Astrocyte (in vitro differentiated cells and primary cell): ENCODE data around the gene CLHC1. TPM values are rescaled to one million over a fixed set of nuclear protein-coding genes. Genes with fewer than 3 reads are reported as not detected.
"Not testable (repeated sequence)": the region's sequence is repeated elsewhere in the genome, so short reads cannot be mapped to it uniquely, and the experiment has no call there.

Experiments used
- DNase-seq: peaks from one replicate; pipeline ENCODE4 v3.0.0-alpha.2; 2010; ENCODE audit warnings: low read depth
- FAIRE-seq: peaks from 2 replicates; lab custom pipeline; 2011; peaks lifted over from hg19 to GRCh38; lab: Jason Lieb, UNC
- H2AFZ ChIP-seq: 2 replicates; pipeline ENCODE4 v1.6.0; 2012; ENCODE audit warnings: low read depth, low read length, inconsistent platforms
- H3K27ac ChIP-seq: 2 replicates; pipeline ENCODE4 v1.5.1; 2011; ENCODE audit warnings: low read depth, low read length, inconsistent platforms
- H3K27me3 ChIP-seq: 2 replicates; pipeline ENCODE4 v1.6.0; 2011; ENCODE audit warnings: low read length, inconsistent platforms; ENCODE audit not compliant: insufficient read depth
- H3K36me3 ChIP-seq: 2 replicates; pipeline ENCODE4 v1.5.1; 2011; ENCODE audit warnings: low read length, inconsistent platforms; ENCODE audit not compliant: insufficient read depth
- H3K4me1 ChIP-seq: 2 replicates; pipeline ENCODE4 v1.5.1; 2011; ENCODE audit warnings: low read length, inconsistent platforms; ENCODE audit not compliant: insufficient read depth
- H3K4me2 ChIP-seq: 2 replicates; pipeline ENCODE4 v1.6.0; 2012; ENCODE audit warnings: low read length, inconsistent platforms
- H3K4me3 ChIP-seq: 2 replicates; pipeline ENCODE4 v1.5.1; 2011; ENCODE audit warnings: low read depth, mild to moderate bottlenecking, low read length, inconsistent platforms; ENCODE audit not compliant: insufficient read depth
- H3K79me2 ChIP-seq: 2 replicates; pipeline ENCODE4 v1.6.0; 2012; ENCODE audit warnings: mild to moderate bottlenecking, low read length, inconsistent platforms; ENCODE audit not compliant: insufficient read depth
- H3K9ac ChIP-seq: 2 replicates; pipeline ENCODE4 v1.6.0; 2012; ENCODE audit warnings: mild to moderate bottlenecking, low read length, inconsistent platforms
- H3K9me3 ChIP-seq: 2 replicates; pipeline ENCODE4 v1.5.1; 2012; ENCODE audit warnings: low read depth, mild to moderate bottlenecking, low read length, inconsistent platforms; ENCODE audit not compliant: insufficient read depth
- H4K20me1 ChIP-seq: 2 replicates; pipeline ENCODE4 v1.6.0; 2012; ENCODE audit warnings: low read length, inconsistent platforms; ENCODE audit not compliant: insufficient read depth
- H3K27ac Mint-ChIP-seq: one replicate; pipeline ENCODE4 v1.8.0; 2021; ENCODE audit warnings: mild to moderate bottlenecking, mixed read lengths; ENCODE audit not compliant: unreplicated experiment
- H3K27me3 Mint-ChIP-seq: one replicate; pipeline ENCODE4 v1.8.0; 2021; ENCODE audit warnings: low read depth, mixed read lengths; ENCODE audit not compliant: unreplicated experiment
- H3K36me3 Mint-ChIP-seq: one replicate; pipeline ENCODE4 v1.8.0; 2021; ENCODE audit warnings: low read depth, mixed read lengths; ENCODE audit not compliant: unreplicated experiment
- H3K4me1 Mint-ChIP-seq: one replicate; pipeline ENCODE4 v1.8.0; 2021; ENCODE audit warnings: low read depth, mixed read lengths; ENCODE audit not compliant: unreplicated experiment
- H3K4me3 Mint-ChIP-seq: one replicate; pipeline ENCODE4 v1.8.0; 2021; ENCODE audit warnings: mild to moderate bottlenecking, moderate library complexity, mixed read lengths; ENCODE audit not compliant: unreplicated experiment
- H3K9me3 Mint-ChIP-seq: one replicate; pipeline ENCODE4 v1.8.0; 2021; ENCODE audit warnings: mild to moderate bottlenecking, mixed read lengths; ENCODE audit not compliant: unreplicated experiment
- EZH2 ChIP-seq: IDR thresholded peaks from 2 replicates; pipeline ENCODE4 v1.6.1; 2012; ENCODE audit warnings: mild to moderate bottlenecking, low read length, inconsistent platforms; ENCODE audit not compliant: insufficient read depth
- total RNA-seq: library from RNA; stranded (reverse); gene quantifications from 2 replicates; pipeline ENCODE4 v1.2.1, GENCODE V29; 2021
- TF ChIP-seq, protein P1 (sequence below): IDR thresholded peaks from 2 replicates; pipeline ENCODE4 v1.5.1; 2011; ENCODE audit warnings: low read depth, mild to moderate bottlenecking, inconsistent platforms, low read length, moderate library complexity; ENCODE audit not compliant: insufficient read depth

Gene CLHC1
- total RNA-seq, 1 donor from 2014 or later, result 17.5 TPM

DNA sequence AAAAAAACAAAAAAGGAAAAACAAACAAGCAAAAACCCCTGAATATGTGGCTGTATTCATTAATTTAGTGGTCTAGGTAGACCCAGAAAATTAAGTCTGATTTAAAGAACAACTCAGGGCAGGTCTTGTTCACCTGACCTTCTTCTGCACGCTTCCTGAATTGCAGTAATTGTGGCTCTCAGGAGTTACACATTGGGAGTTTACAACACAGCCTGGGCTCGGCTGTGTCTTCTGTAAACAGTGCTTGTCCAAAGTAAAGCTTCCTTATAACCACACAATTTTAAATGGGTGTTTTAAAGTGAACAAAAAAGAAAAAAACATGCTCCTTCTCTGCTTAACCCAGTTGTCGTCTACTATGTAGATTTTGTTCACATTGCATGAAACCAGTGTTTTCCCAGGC is 45.2 kb upstream of the CLHC1 start:
- Histone ChIP-seq H3K27ac (no peak overlapping the region), H3K27me3 (no peaks in the 10 kb centered on the region), H3K4me3 (no peak overlapping the region), H3K79me2 (peaks cover under 1% of the 10 kb centered on the region), H3K4me2 (no peak overlapping the region), H3K36me3 (no peaks in the 10 kb centered on the region), H3K9me3 (no peaks in the 10 kb centered on the region), H4K20me1 (no peaks in the 10 kb centered on the region), H2AFZ (no peak overlapping the region), H3K9ac (no peak overlapping the region), H3K4me1 (peaks cover 4% of the 10 kb centered on the region)
- H3K27me3 Mint-ChIP-seq, result no peaks in the 10 kb centered on the region
- no peaks in the 10 kb centered on the region for H3K36me3 Mint-ChIP-seq
- H3K27ac Mint-ChIP-seq, result no peak overlapping the region
- H3K4me3 Mint-ChIP-seq, result no peak overlapping the region
- no peak for DNase-seq
- H3K9me3 Mint-ChIP-seq, result no peaks in the 10 kb centered on the region
- FAIRE-seq, result no peak
- TF ChIP-seq EZH2, result no peak
- peaks cover 13% of the 10 kb centered on the region for H3K4me1 Mint-ChIP-seq

DNA sequence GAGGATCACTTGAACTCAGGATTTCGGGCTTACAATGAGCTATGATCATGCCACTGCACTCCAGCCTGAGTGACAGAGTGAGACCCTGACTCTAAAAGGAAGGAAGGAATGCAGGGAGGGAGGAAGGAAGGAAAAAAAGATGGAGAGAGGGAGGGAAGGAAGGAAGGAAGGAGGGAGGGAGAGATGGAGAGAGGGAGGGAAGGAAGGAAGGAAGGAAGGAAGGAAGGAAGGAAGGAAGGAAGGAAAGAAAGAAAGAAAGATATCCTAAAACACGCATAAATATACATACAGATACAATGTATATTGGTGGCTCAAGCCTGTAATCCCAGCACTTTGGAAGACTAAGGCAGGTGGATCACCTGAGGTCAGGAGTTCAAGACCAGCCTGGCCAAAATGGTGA is 42.3 kb upstream of the CLHC1 start:
- H4K20me1 ChIP-seq, H3K4me2 ChIP-seq, H3K36me3 ChIP-seq, H2AFZ ChIP-seq, H3K4me1 ChIP-seq, H3K27ac ChIP-seq, H3K4me1 Mint-ChIP-seq, DNase-seq, H3K9ac ChIP-seq, H3K4me3 ChIP-seq, H3K27me3 ChIP-seq, H3K9me3 ChIP-seq, H3K9me3 Mint-ChIP-seq, H3K4me3 Mint-ChIP-seq, H3K27me3 Mint-ChIP-seq, H3K79me2 ChIP-seq, H3K36me3 Mint-ChIP-seq, H3K27ac Mint-ChIP-seq, FAIRE-seq: not testable (repeated sequence)

DNA sequence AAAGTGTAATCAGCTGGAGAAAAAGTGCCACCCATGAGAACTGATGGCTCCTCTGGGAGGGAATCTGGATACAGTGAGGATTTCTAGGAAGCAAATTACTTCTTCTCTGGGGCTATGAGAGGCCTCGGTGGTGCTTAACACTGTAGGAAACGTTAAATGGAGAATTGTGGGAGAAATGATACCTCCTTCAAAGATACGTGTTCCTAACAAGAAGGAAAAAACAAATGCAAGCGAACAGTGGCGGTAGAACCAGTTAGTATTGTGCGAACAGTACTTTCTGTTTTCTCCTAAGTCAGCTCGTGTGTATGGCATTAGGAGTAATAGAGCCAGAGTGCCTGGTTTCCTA is 37.5 kb upstream of the CLHC1 start:
- no peaks in the 10 kb centered on the region for H4K20me1 ChIP-seq
- H3K36me3 ChIP-seq, result peaks cover 2% of the 10 kb centered on the region
- H3K4me1 ChIP-seq, result peaks cover 11% of the 10 kb centered on the region
- TF ChIP-seq, protein P1, sequence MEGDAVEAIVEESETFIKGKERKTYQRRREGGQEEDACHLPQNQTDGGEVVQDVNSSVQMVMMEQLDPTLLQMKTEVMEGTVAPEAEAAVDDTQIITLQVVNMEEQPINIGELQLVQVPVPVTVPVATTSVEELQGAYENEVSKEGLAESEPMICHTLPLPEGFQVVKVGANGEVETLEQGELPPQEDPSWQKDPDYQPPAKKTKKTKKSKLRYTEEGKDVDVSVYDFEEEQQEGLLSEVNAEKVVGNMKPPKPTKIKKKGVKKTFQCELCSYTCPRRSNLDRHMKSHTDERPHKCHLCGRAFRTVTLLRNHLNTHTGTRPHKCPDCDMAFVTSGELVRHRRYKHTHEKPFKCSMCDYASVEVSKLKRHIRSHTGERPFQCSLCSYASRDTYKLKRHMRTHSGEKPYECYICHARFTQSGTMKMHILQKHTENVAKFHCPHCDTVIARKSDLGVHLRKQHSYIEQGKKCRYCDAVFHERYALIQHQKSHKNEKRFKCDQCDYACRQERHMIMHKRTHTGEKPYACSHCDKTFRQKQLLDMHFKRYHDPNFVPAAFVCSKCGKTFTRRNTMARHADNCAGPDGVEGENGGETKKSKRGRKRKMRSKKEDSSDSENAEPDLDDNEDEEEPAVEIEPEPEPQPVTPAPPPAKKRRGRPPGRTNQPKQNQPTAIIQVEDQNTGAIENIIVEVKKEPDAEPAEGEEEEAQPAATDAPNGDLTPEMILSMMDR, result no peak
- no peak for TF ChIP-seq EZH2
- Mint-ChIP-seq H3K27ac (peak overlapping the region; percentile 86), H3K36me3 (no peaks in the 10 kb centered on the region), H3K9me3 (no peaks in the 10 kb centered on the region), H3K27me3 (no peaks in the 10 kb centered on the region), H3K4me3 (peak overlapping the region; percentile 95), H3K4me1 (no peaks in the 10 kb centered on the region)
- peak overlapping the region; percentile 92 for H3K9ac ChIP-seq
- no peaks in the 10 kb centered on the region for H3K9me3 ChIP-seq
- peaks cover 11% of the 10 kb centered on the region for H3K79me2 ChIP-seq
- peak overlapping the region; percentile 93 for H3K4me2 ChIP-seq
- DNase-seq, result no peak
- peak overlapping the region; percentile 98 for H2AFZ ChIP-seq
- H3K27me3 ChIP-seq, result no peaks in the 10 kb centered on the region
- peak overlapping the region; percentile 69 for H3K27ac ChIP-seq
- H3K4me3 ChIP-seq, result peak overlapping the region; percentile 99
- no peak for FAIRE-seq
